MM.1S (cell line): ENCODE data around the gene FIBCD1.

Experiments
- DNase-seq: peaks from one replicate; pipeline ENCODE4 v3.0.0-alpha.2; 2015
- H2AFZ ChIP-seq: fragments of 300-600 bp; sonication (generic); 2 replicates; pipeline ENCODE4 v1.6.0; 2016; ENCODE audit warnings: antibody characterized with exemption, low read length
- H3F3A ChIP-seq: fragments of 300-600 bp; sonication (generic); 2 replicates; pipeline ENCODE4 v1.6.1; 2016; ENCODE audit warnings: mild to moderate bottlenecking, antibody characterized with exemption, low read length, moderate library complexity, mixed read lengths; ENCODE audit not compliant: insufficient read depth
- H3K27ac ChIP-seq: fragments of 300-600 bp; sonication (generic); 2 replicates; pipeline ENCODE4 v1.5.1; 2016; ENCODE audit warnings: mild to moderate bottlenecking, low read length
- H3K27me3 ChIP-seq: fragments of 300-600 bp; sonication (generic); replicated peaks from 2 replicates; pipeline ENCODE4 v1.6.0; 2016; ENCODE audit warnings: low read length; ENCODE audit not compliant: insufficient read depth
- H3K36me3 ChIP-seq: fragments of 300-600 bp; sonication (generic); replicated peaks from 2 replicates; pipeline ENCODE4 v1.6.1; 2016; ENCODE audit warnings: mild to moderate bottlenecking, low read length, mixed read lengths; ENCODE audit not compliant: insufficient read depth
- H3K4me1 ChIP-seq: fragments of 300-600 bp; sonication (generic); 2 replicates; pipeline ENCODE4 v1.6.1; 2016; ENCODE audit warnings: low read length, mixed read lengths
- H3K4me2 ChIP-seq: fragments of 300-600 bp; sonication (generic); 2 replicates; pipeline ENCODE4 v1.6.0; 2016; ENCODE audit warnings: low read depth, low read length
- H3K4me3 ChIP-seq: fragments of 300-600 bp; sonication (generic); 2 replicates; pipeline ENCODE4 v1.5.1; 2016; ENCODE audit warnings: low read length, mixed read lengths
- H3K79me2 ChIP-seq: fragments of 300-600 bp; sonication (generic); 2 replicates; pipeline ENCODE4 v1.6.1; 2016; ENCODE audit warnings: mixed run types, low read length, mixed read lengths
- H3K9ac ChIP-seq: fragments of 300-600 bp; sonication (generic); 2 replicates; pipeline ENCODE4 v1.6.1; 2016; ENCODE audit warnings: low read length, mixed read lengths
- H3K9me2 ChIP-seq: fragments of 300-600 bp; sonication (generic); replicated peaks from 2 replicates; pipeline ENCODE4 v1.6.1; 2016; ENCODE audit warnings: mild to moderate bottlenecking, low read length, mixed read lengths; ENCODE audit not compliant: insufficient read depth
- H3K9me3 ChIP-seq: fragments of 300-600 bp; sonication (generic); replicated peaks from 2 replicates; pipeline ENCODE4 v1.6.1; 2016; ENCODE audit warnings: mild to moderate bottlenecking, low read length, mixed read lengths; ENCODE audit not compliant: insufficient read depth
- H4K20me1 ChIP-seq: fragments of 300-600 bp; sonication (generic); 2 replicates; pipeline ENCODE4 v1.6.1; 2016; ENCODE audit warnings: mild to moderate bottlenecking, low read length, moderate library complexity, mixed read lengths; ENCODE audit not compliant: insufficient read depth
- EZH2 ChIP-seq: fragments of 300-600 bp; sonication (generic); optimal IDR thresholded peaks from 2 replicates; pipeline ENCODE3; 2017; ENCODE audit warnings: low read depth, mild to moderate bottlenecking, antibody characterized with exemption, low read length, mixed read lengths
- EZH2phosphoT487 ChIP-seq: fragments of 300-600 bp; sonication (generic); IDR thresholded peaks from 2 replicates; pipeline ENCODE4 v1.6.1; 2018; ENCODE audit warnings: antibody characterized with exemption, low read length
- TF ChIP-seq, protein P1 (sequence below): fragments of 300-600 bp; sonication (generic); IDR thresholded peaks from 2 replicates; pipeline ENCODE4 v1.5.1; 2016; ENCODE audit warnings: antibody characterized with exemption, low read length, mixed read lengths

FIBCD1 gene

DNA sequence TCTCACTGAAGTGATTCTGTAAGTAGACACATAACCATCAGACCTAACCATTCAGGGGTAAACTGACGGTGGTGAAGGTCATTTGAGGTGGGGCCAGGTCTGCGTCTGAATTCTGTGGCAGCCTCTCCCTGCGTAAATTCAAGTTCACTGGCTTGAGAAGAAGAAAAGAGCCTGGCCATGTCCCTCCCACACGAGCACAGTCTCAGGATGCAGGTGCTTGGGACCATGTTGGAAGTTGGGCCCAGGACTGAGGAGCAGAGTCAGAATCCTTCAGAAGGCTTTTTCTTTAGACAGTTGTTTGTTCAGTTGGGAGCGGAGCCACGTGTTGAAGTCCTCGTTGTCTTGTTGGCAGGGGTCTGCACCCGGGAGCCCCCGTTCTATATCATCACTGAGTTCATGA lies 66.5 kb downstream of the FIBCD1 start:
- no peak for DNase-seq
- Histone ChIP-seq H3K9me3 (no peaks in the 10 kb centered on the region), H3K9ac (no peak overlapping the region), H4K20me1 (no peaks in the 10 kb centered on the region), H3K27me3 (no peaks in the 10 kb centered on the region), H3K27ac (no peak overlapping the region), H3K36me3 (no peaks in the 10 kb centered on the region), H3F3A (no peaks in the 10 kb centered on the region), H3K9me2 (no peaks in the 10 kb centered on the region), H2AFZ (no peak overlapping the region), H3K79me2 (no peaks in the 10 kb centered on the region), H3K4me3 (no peak overlapping the region), H3K4me1 (no peaks in the 10 kb centered on the region), H3K4me2 (no peak overlapping the region)
- TF ChIP-seq EZH2phosphoT487, result no peak
- TF ChIP-seq, protein P1, sequence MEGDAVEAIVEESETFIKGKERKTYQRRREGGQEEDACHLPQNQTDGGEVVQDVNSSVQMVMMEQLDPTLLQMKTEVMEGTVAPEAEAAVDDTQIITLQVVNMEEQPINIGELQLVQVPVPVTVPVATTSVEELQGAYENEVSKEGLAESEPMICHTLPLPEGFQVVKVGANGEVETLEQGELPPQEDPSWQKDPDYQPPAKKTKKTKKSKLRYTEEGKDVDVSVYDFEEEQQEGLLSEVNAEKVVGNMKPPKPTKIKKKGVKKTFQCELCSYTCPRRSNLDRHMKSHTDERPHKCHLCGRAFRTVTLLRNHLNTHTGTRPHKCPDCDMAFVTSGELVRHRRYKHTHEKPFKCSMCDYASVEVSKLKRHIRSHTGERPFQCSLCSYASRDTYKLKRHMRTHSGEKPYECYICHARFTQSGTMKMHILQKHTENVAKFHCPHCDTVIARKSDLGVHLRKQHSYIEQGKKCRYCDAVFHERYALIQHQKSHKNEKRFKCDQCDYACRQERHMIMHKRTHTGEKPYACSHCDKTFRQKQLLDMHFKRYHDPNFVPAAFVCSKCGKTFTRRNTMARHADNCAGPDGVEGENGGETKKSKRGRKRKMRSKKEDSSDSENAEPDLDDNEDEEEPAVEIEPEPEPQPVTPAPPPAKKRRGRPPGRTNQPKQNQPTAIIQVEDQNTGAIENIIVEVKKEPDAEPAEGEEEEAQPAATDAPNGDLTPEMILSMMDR, result no peak
- no peak for TF ChIP-seq EZH2

DNA sequence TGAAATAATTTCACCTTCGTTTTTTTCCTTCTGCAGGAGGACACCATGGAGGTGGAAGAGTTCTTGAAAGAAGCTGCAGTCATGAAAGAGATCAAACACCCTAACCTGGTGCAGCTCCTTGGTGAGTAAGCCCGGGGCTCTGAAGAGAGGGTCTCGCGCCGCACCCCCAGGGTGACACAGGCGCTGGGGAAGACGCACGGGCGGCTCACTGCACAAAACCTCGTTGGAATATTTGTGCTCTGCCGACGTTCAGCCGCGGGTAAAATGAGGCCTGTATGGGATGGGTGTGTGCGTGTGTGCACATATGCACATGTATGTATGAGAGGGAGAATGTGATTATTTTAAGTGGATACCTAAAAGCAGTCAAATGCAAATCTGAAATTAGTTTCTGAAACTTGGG lies 67.0 kb downstream of the FIBCD1 start:
- H3K79me2 ChIP-seq, result no peaks in the 10 kb centered on the region
- no peaks in the 10 kb centered on the region for H3F3A ChIP-seq
- no peak overlapping the region for H3K9ac ChIP-seq
- DNase-seq, result no peak
- H3K4me3 ChIP-seq, result no peak overlapping the region
- no peak overlapping the region for H3K4me2 ChIP-seq
- H3K27ac ChIP-seq, result no peak overlapping the region
- H2AFZ ChIP-seq, result no peak overlapping the region
- H3K4me1 ChIP-seq, result no peaks in the 10 kb centered on the region
- H3K27me3 ChIP-seq, result no peaks in the 10 kb centered on the region
- TF ChIP-seq, protein P1, result no peak
- TF ChIP-seq EZH2 (no peak), EZH2phosphoT487 (no peak)
- no peaks in the 10 kb centered on the region for H4K20me1 ChIP-seq
- H3K9me3 ChIP-seq, result no peaks in the 10 kb centered on the region
- no peaks in the 10 kb centered on the region for H3K36me3 ChIP-seq
- no peaks in the 10 kb centered on the region for H3K9me2 ChIP-seq

DNA sequence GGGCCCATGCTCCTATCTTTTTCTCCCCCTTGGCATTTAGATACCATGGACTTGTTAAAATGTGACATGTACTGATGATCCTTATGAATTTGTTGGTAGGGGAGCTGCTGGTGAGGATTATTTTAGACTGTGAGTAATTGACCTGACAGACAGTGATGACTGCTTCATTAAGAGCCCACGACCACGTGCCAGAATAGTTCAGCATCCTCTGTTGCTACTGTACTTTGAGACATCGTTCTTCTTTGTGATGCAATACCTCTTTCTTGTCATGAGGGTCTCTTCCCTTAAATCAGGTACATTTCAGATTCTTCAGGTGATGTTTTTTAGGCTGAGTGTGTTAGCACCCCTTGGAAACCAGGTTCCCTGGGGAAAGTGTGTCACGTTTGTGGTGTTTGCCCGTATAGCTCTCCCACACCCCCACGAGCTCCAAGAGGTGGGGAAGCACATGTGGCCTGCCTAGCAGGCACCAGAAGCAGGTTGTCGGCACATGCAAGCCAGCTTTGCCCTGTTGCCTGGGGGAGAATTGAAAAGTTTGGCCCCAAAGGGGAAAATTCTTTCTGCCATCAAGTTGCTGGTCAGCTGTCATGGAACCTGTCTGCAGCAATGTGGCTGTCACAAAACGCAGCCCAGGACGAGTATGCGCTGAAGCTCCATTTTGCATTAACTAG lies 67.5 kb downstream of the FIBCD1 start:
- Histone ChIP-seq H3K27ac (no peak overlapping the region), H3K4me1 (no peaks in the 10 kb centered on the region), H3K4me3 (no peak overlapping the region), H3K9ac (no peak overlapping the region), H3K9me3 (no peaks in the 10 kb centered on the region), H3K4me2 (no peak overlapping the region), H3K9me2 (no peaks in the 10 kb centered on the region), H3F3A (no peaks in the 10 kb centered on the region), H2AFZ (no peak overlapping the region), H3K79me2 (no peaks in the 10 kb centered on the region), H3K27me3 (no peaks in the 10 kb centered on the region), H4K20me1 (no peaks in the 10 kb centered on the region), H3K36me3 (no peaks in the 10 kb centered on the region)
- TF ChIP-seq, protein P1, result no peak
- TF ChIP-seq EZH2phosphoT487, result no peak
- TF ChIP-seq EZH2, result no peak
- no peak for DNase-seq
